MM.1S (cell line): ENCODE results near the gene POFUT1.

ENCODE experiments used
- CTCF ChIP-seq: fragments of 300-600 bp; sonication (generic); IDR thresholded peaks from 2 replicates; pipeline ENCODE4 v1.5.1; 2016; ENCODE audit warnings: antibody characterized with exemption, low read length, mixed read lengths
- EZH2 ChIP-seq: fragments of 300-600 bp; sonication (generic); optimal IDR thresholded peaks from 2 replicates; pipeline ENCODE3; 2017; ENCODE audit warnings: low read depth, mild to moderate bottlenecking, antibody characterized with exemption, low read length, mixed read lengths

GRCh38 chr20:32201296-32201976 lies 6.2 kb upstream of the POFUT1 start:
- TF ChIP-seq CTCF (no peak), EZH2 (no peak)
